GM12865 (cell line): ENCODE data around the gene POMT1.

Experiments used
- DNase-seq: peaks from one replicate; pipeline ENCODE4 v3.0.0; 2010; ENCODE audit warnings: low read depth
- H3K4me3 ChIP-seq: 2 replicates; pipeline ENCODE4 v1.5.1; 2011; ENCODE audit warnings: mild to moderate bottlenecking, low read depth, low read length, control low read depth
- CTCF ChIP-seq: IDR thresholded peaks from 2 replicates; pipeline ENCODE4 v1.5.1; 2011; ENCODE audit warnings: low read length, control low read depth, low read depth, inconsistent platforms; ENCODE audit not compliant: insufficient read depth; ENCODE audit errors: missing control alignments

The POMT1 gene

GRCh38 chr9:131562032-131562959 lies 59.6 kb downstream of the POMT1 start:
- no peak for TF ChIP-seq CTCF
- DNase-seq, result no peak
- H3K4me3 ChIP-seq, result no peak overlapping the region

DNA sequence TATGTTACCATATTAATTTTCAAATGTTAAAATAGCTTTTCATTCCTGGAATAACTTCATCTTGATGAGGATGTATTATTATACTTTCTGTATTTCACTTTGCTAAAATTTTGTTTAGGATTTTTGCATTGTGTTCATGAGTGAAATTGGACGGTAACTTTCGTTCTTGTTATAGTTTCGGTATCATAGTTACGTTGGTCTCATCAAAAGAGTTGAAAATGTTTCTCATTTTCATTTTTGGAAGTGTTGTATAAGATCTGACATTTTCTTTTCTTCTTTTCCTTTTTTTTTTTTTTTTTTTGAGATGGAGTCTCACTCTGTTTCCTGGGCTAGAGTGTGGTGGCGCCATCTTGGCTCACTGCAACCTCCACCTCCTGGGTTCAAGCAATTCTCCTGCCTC lies 62.7 kb downstream of the POMT1 start:
- TF ChIP-seq CTCF, result no peak
- DNase-seq, result peak; percentile 55
- H3K4me3 ChIP-seq, result no peak overlapping the region

DNA sequence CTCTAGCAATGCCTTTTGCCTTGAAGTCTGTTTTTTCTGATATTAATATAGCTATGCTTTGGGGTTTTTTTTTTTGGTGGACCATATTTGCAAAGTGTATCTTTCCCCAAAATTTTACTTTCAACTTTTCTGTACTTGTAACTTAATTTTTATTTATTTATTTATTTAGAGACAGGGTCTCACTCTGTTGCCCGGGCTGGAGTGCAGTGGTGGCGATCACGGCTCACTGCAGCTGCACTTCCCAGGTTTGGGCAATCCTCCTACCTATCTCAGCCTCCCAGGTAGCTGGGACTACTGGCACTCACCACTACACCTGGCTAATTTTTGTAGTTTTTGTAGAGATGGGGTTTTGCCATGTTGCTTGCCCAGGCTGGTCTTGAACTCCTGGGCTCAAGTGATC lies 63.4 kb downstream of the POMT1 start:
- no peak for DNase-seq
- no peak for TF ChIP-seq CTCF
- no peak overlapping the region for H3K4me3 ChIP-seq

GRCh38 chr9:131567910-131568309 lies 65.2 kb downstream of the POMT1 start:
- H3K4me3 ChIP-seq, result no peak overlapping the region
- no peak for DNase-seq
- no peak for TF ChIP-seq CTCF
